A549 treated with DMSO at 1 μM for 4 hours (cell line): ENCODE results near the gene HAS3. TPM values are rescaled to one million over a fixed set of nuclear protein-coding genes. Genes with fewer than 3 reads are reported as not detected.

Experiments
- total RNA-seq: library from RNA; stranded (reverse); fragments of 200-300 nt; extraction: Qiagen RNA extraction; gene quantifications from 5 replicates; pipeline ENCODE4 v1.2.3, GENCODE V29; 2022; ENCODE audit warnings: low read depth

HAS3 gene
- 34.4 to 49.5 TPM (median 44.1 TPM) in 5 replicates for total RNA-seq

DNA sequence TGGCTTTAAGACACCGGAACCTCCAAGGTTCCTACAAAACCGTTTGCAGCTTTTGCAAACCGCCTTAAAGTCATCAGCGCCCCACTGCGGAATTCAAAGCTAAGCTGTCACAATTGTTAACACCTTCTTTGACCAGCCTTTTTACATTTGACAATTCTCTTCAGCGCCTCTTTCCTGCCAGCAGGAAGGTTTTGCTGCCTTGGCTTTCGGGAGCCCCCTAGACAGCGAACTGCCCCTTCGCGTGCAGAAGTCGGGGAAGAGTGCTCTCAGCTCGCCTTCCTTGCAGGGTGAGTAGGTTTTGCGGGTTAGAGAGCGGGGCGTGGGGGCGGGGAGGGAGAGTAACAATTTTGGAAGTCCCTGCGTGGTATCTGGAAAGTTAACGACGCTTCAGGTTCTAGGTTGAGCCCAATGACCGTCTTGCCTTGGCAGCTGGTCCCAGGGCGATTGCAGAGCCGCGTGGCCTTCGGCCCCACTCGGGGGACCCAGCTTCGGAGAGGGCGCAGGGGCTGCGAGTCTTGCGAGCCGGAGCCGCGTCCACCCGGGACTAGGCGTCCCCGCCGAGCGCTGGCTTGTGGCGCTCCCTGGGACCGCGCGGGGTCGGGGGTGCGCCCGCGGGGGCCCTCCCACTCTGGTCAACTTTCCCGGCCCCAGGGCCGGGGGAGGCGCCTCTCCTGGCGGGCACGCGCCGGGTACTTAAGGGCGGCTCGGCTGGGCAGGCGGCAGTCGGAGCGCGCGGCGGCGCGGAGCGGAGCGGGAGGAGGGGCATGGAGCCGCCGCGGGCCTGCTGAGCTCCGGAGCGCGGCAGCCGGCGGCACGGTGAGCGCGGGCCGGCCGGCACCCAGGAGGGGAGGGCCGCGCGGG lies at the start of gene HAS3:
TSS of gene HAS3 (plus strand) at position 153 of the 861 bp plus-strand sequence. CDS start 3,743 bp downstream, outside the sequence.

GRCh38 chr16:69132424-69133252 lies 27.2 kb downstream of the HAS3 start, which contains the start of the genes CHTF8 and UTP4:
Gene CHTF8 (minus strand): TSS chr16:69132588. CDS start chr16:69121458, 11,130 bp downstream.
Gene UTP4 (plus strand): TSS chr16:69132649. CDS start chr16:69133460, 811 bp downstream.

Other genes with a start within 250 kb of the HAS3 start
- gene CHTF8, start 26.9 kb downstream of the HAS3 start, total RNA-seq: 101 to 139 TPM (median 133 TPM) in 5 replicates
- 84.7 to 89.7 TPM (median 86.4 TPM) in 5 replicates for gene UTP4, start 27.0 kb downstream of the HAS3 start, total RNA-seq
- gene SNTB2, start 81.5 kb downstream of the HAS3 start, total RNA-seq: 6.0 to 9.5 TPM (median 7.9 TPM) in 5 replicates
- gene VPS4A, start 205.7 kb downstream of the HAS3 start, total RNA-seq: 29.0 to 33.2 TPM (median 29.5 TPM) in 5 replicates
- 20.6 to 40.1 TPM (median 36.9 TPM) in 5 replicates for gene PDF, start 224.9 kb downstream of the HAS3 start, total RNA-seq
- 16.1 to 27.5 TPM (median 26.5 TPM) in 5 replicates for gene COG8, start 233.9 kb downstream of the HAS3 start, total RNA-seq
- 55.7 to 75.5 TPM (median 61.9 TPM) in 5 replicates for gene NIP7, start 234.1 kb downstream of the HAS3 start, total RNA-seq
- 0.09 to 0.20 TPM in 2 of 5 replicates, not detected in the others for gene TMED6, start 246.1 kb downstream of the HAS3 start, total RNA-seq